H9 (cell line): Measurements from ENCODE around the gene ERVW-1. TPM values are rescaled to one million over a fixed set of nuclear protein-coding genes. Genes with fewer than 3 reads are reported as not detected.

Experiments
- DNase-seq: peaks from one replicate; pipeline ENCODE4 v3.0.0-alpha.2; 2017
- H2AFZ ChIP-seq: one replicate; pipeline ENCODE4 v1.6.1; 2013; ENCODE audit warnings: mild to moderate bottlenecking, low read length, control low read depth, moderate library complexity
- H2AK5ac ChIP-seq: 2 replicates; pipeline ENCODE4 v1.6.1; 2013; ENCODE audit warnings: low read length, control low read depth, mixed read lengths; ENCODE audit not compliant: insufficient read length
- H2BK120ac ChIP-seq: one replicate; pipeline ENCODE4 v1.6.1; 2013; ENCODE audit warnings: low read depth, mild to moderate bottlenecking, low read length, control low read depth, inconsistent platforms; ENCODE audit not compliant: poor library complexity, severe bottlenecking
- H2BK12ac ChIP-seq: 2 replicates; pipeline ENCODE4 v1.6.1; 2013; ENCODE audit warnings: low read length, control low read depth, mixed read lengths, low read depth; ENCODE audit not compliant: insufficient read length
- H2BK15ac ChIP-seq: 2 replicates; pipeline ENCODE4 v1.6.1; 2013; ENCODE audit warnings: low read depth, low read length, control low read depth
- H2BK20ac ChIP-seq: one replicate; pipeline ENCODE4 v1.6.1; 2013; ENCODE audit warnings: low read depth, mild to moderate bottlenecking, low read length, control low read depth, inconsistent platforms; ENCODE audit not compliant: poor library complexity, severe bottlenecking
- H2BK5ac ChIP-seq: 2 replicates; pipeline ENCODE4 v1.6.1; 2013; ENCODE audit warnings: low read length, control low read depth, mixed read lengths; ENCODE audit not compliant: insufficient read length
- H3K14ac ChIP-seq: 2 replicates; pipeline ENCODE4 v1.6.1; 2013; ENCODE audit warnings: low read length, control low read depth; ENCODE audit not compliant: insufficient read depth
- H3K18ac ChIP-seq: 2 replicates; pipeline ENCODE4 v1.6.1; 2013; ENCODE audit warnings: low read depth, mild to moderate bottlenecking, mixed read lengths, low read length, control low read depth; ENCODE audit not compliant: insufficient read length
- H3K23ac ChIP-seq: 2 replicates; pipeline ENCODE4 v1.6.1; 2013; ENCODE audit warnings: low read length, control low read depth, mixed read lengths, low read depth; ENCODE audit not compliant: insufficient read length
- H3K23me2 ChIP-seq: 2 replicates; pipeline ENCODE4 v1.6.1; 2013; ENCODE audit warnings: low read depth, mild to moderate bottlenecking, mixed read lengths, low read length, control low read depth; ENCODE audit not compliant: insufficient read length, poor library complexity, severe bottlenecking
- H3K27ac ChIP-seq: 2 replicates; pipeline ENCODE4 v1.5.1; 2013; ENCODE audit warnings: low read length, control low read depth, mixed read lengths, low read depth; ENCODE audit not compliant: insufficient read length
- H3K27me3 ChIP-seq: 2 replicates; pipeline ENCODE4 v1.6.1; 2013; ENCODE audit warnings: low read length, control low read depth, inconsistent platforms; ENCODE audit not compliant: insufficient read depth
- H3K4ac ChIP-seq: 2 replicates; pipeline ENCODE4 v1.6.1; 2013; ENCODE audit warnings: low read depth, mild to moderate bottlenecking, control low read depth, inconsistent platforms, low read length, moderate library complexity
- H3K4me1 ChIP-seq: 2 replicates; pipeline ENCODE4 v1.6.1; 2013; ENCODE audit warnings: low read length, control low read depth, inconsistent platforms; ENCODE audit not compliant: insufficient read depth
- H3K4me2 ChIP-seq: 2 replicates; pipeline ENCODE4 v1.6.1; 2013; ENCODE audit warnings: low read length, control low read depth, mixed read lengths; ENCODE audit not compliant: insufficient read length, insufficient read depth
- H3K56ac ChIP-seq: 2 replicates; pipeline ENCODE4 v1.6.1; 2013; ENCODE audit warnings: low read depth, mild to moderate bottlenecking, mixed read lengths, low read length, control low read depth; ENCODE audit not compliant: insufficient read length
- H3K79me1 ChIP-seq: 2 replicates; pipeline ENCODE4 v1.6.1; 2013; ENCODE audit warnings: low read depth, mild to moderate bottlenecking, moderate library complexity, low read length, control low read depth, inconsistent platforms; ENCODE audit not compliant: insufficient read depth, poor library complexity, severe bottlenecking
- H3K79me2 ChIP-seq: 2 replicates; pipeline ENCODE4 v1.6.1; 2013; ENCODE audit warnings: low read length, control low read depth, inconsistent platforms; ENCODE audit not compliant: insufficient read depth
- H3K9ac ChIP-seq: 2 replicates; pipeline ENCODE4 v1.6.1; 2013; ENCODE audit warnings: low read length, control low read depth, mixed read lengths; ENCODE audit not compliant: insufficient read length; ENCODE audit errors: extremely low read depth
- H3K9me3 ChIP-seq: one replicate; pipeline ENCODE4 v1.6.1; 2013; ENCODE audit warnings: low read depth, low read length, inconsistent platforms; ENCODE audit not compliant: control insufficient read depth
- H3T11ph ChIP-seq: one replicate; pipeline ENCODE4 v1.6.1; 2013; ENCODE audit warnings: mild to moderate bottlenecking, low read length, control low read depth, inconsistent platforms
- H4K20me1 ChIP-seq: one replicate; pipeline ENCODE4 v1.6.1; 2013; ENCODE audit not compliant: control insufficient read depth, insufficient read length, insufficient read depth
- H4K5ac ChIP-seq: 2 replicates; pipeline ENCODE4 v1.6.1; 2013; ENCODE audit warnings: low read depth, mild to moderate bottlenecking, mixed read lengths, low read length, control low read depth; ENCODE audit not compliant: insufficient read length
- H4K8ac ChIP-seq: replicated peaks from 2 replicates; pipeline ENCODE4 v1.6.1; 2013; ENCODE audit warnings: low read length, control low read depth, mixed read lengths, low read depth; ENCODE audit not compliant: insufficient read length
- H4K91ac ChIP-seq: 2 replicates; pipeline ENCODE4 v1.6.1; 2013; ENCODE audit warnings: low read depth, mild to moderate bottlenecking, moderate library complexity, mixed read lengths, low read length, control low read depth; ENCODE audit not compliant: insufficient read length
- H3K27ac Mint-ChIP-seq, 3 experiments: 2 replicates in 2 of 3; 3 replicates in 1 of 3; pipeline ENCODE4 v1.8.0; 2020 to 2021; ENCODE audit warnings: mixed read lengths in 3 of 3, mild to moderate bottlenecking in 1 of 3, moderate library complexity in 1 of 3
- H3K27me3 Mint-ChIP-seq: 2 replicates; pipeline ENCODE4 v1.8.0; 2021; ENCODE audit warnings: low read depth, mild to moderate bottlenecking, moderate library complexity, mixed read lengths
- H3K36me3 Mint-ChIP-seq, 3 experiments: 2 replicates in 2 of 3; 3 replicates in 1 of 3; pipeline ENCODE4 v1.8.0; 2020 to 2021; ENCODE audit warnings: low read depth in 3 of 3, mixed read lengths in 3 of 3; ENCODE audit not compliant: insufficient read depth in 1 of 3
- H3K4me1 Mint-ChIP-seq, 2 experiments: 2 replicates each; pipeline ENCODE4 v1.8.0; 2020; ENCODE audit warnings: mixed read lengths in 2 of 2
- H3K4me3 Mint-ChIP-seq, 2 experiments: 2 replicates in 1 of 2; 3 replicates in 1 of 2; pipeline ENCODE4 v1.8.0; 2020 to 2021; ENCODE audit warnings: mild to moderate bottlenecking in 2 of 2, mixed read lengths in 2 of 2, moderate library complexity in 1 of 2
- H3K9me3 Mint-ChIP-seq, 2 experiments: 2 replicates in 1 of 2; 3 replicates in 1 of 2; pipeline ENCODE4 v1.8.0; 2020; ENCODE audit warnings: mild to moderate bottlenecking in 2 of 2, mixed read lengths in 2 of 2, moderate library complexity in 1 of 2
- CTCF ChIP-seq: fragments of 200-600 bp; sonication (generic); conservative IDR thresholded peaks from 3 replicates; pipeline ENCODE4 v1.8.0; 2021; ENCODE audit warnings: antibody characterized with exemption, mild to moderate bottlenecking
- WGBS: extraction: QIAGEN DNeasy Blood & Tissue Kit; methylation state at CpG from one replicate; pipeline ENCODE4 v1.1.7; 2013; ENCODE audit warnings: missing lambda C conversion rate, low lambda C conversion rate, mixed read lengths; ENCODE audit not compliant: insufficient read length; ENCODE audit errors: extremely low coverage; 5-methylcytosine and 5-hydroxymethylcytosine counted together
- total RNA-seq: library from RNA; stranded (reverse); gene quantifications from 2 replicates; pipeline ENCODE4 v1.2.1, GENCODE V29; 2021

ERVW-1 gene
- total RNA-seq, 1 experiment from 2014 or later = not detected

GRCh38 chr7:92504563-92504962, 26.8 kb upstream of the ERVW-1 start:
- Mint-ChIP-seq H3K4me1 (no peaks in the 10 kb centered on the region), H3K27ac (no peak overlapping the region), H3K4me3 (no peak overlapping the region), H3K9me3 (no peaks in the 10 kb centered on the region), H3K36me3 (peaks cover 2 to 45% (median 43%) of the 10 kb centered on the region in 3 experiments; a peak in 5 of 7 replicates), H3K27me3 (no peaks in the 10 kb centered on the region)
- no peak overlapping the region for H4K8ac ChIP-seq
- H3K23me2 ChIP-seq = no peaks in the 10 kb centered on the region
- no peak overlapping the region for H3K56ac ChIP-seq
- H3K9me3 ChIP-seq = no peaks in the 10 kb centered on the region
- WGBS = no CpG with 5 or more reads among the region's 3 CpGs
- no peak overlapping the region for H2BK5ac ChIP-seq
- no peaks in the 10 kb centered on the region for H3K4me1 ChIP-seq
- H3K23ac ChIP-seq = no peak overlapping the region
- TF ChIP-seq CTCF = no peak
- no peak for DNase-seq
- H4K20me1 ChIP-seq = no peaks in the 10 kb centered on the region
- no peak overlapping the region for H2AFZ ChIP-seq
- H3K14ac ChIP-seq = no peak overlapping the region
- H4K5ac ChIP-seq = no peak overlapping the region
- H3K79me2 ChIP-seq = no peaks in the 10 kb centered on the region
- no peak overlapping the region for H3K9ac ChIP-seq
- H3K27ac ChIP-seq = no peak overlapping the region
- H2BK15ac ChIP-seq = no peak overlapping the region
- no peaks in the 10 kb centered on the region for H3K27me3 ChIP-seq
- no peak overlapping the region for H2BK12ac ChIP-seq
- H3T11ph ChIP-seq = no peak overlapping the region
- H3K4me2 ChIP-seq = no peak overlapping the region
- H3K18ac ChIP-seq = no peak overlapping the region
- no peak overlapping the region for H3K4ac ChIP-seq
- no peaks in the 10 kb centered on the region for H3K79me1 ChIP-seq
- H4K91ac ChIP-seq = no peak overlapping the region
- H2BK120ac ChIP-seq = no peak overlapping the region
- no peak overlapping the region for H2AK5ac ChIP-seq
- no peak overlapping the region for H2BK20ac ChIP-seq
